ENCODE results near the gene CPSF6.
"Not testable (repeated sequence)": the region's sequence is repeated elsewhere in the genome, so short reads cannot be mapped to it uniquely, and the experiment has no call there.

The CPSF6 gene

GRCh38 chr12:69278814-69279782 lies 39.7 kb downstream of the CPSF6 start:
- Mint-ChIP-seq H3K36me3 (ENCODE audit: low read depth) (peaks cover 5% of the 10 kb centered on the region), H3K4me3 (no peak overlapping the region), H3K4me1 (ENCODE audit: low read depth) (peaks cover 32% of the 10 kb centered on the region), H3K27me3 (no peaks in the 10 kb centered on the region), H3K27ac (no peak overlapping the region), H3K9me3 (no peaks in the 10 kb centered on the region)

DNA sequence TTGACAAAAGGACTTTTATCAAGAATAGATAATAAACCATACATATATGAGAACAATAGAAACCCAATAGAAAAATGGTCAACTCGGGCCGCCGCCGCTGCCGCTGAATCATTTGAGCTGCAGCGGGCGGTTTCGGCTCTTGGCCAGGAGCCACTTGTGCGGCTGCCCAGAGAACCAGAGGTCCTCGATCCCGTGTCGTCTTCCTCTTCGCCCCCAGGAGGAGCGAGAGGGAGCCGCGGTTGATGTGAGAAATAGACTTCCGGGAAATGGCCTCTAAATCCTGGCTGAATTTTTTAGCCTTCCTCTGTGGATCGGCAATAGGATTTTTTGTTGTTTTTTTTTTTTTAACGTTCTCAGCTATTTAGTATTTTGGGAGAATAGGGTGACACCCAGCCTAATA lies 44.8 kb downstream of the CPSF6 start:
- no peaks in the 10 kb centered on the region for H3K36me3 Mint-ChIP-seq (ENCODE audit: low read depth)
- peaks cover 28% of the 10 kb centered on the region for H3K27me3 Mint-ChIP-seq
- peak overlapping the region; percentile 43 for H3K27ac Mint-ChIP-seq
- H3K4me3 Mint-ChIP-seq, result peak overlapping the region; percentile 61
- H3K9me3 Mint-ChIP-seq, result no peaks in the 10 kb centered on the region
- H3K4me1 Mint-ChIP-seq (ENCODE audit: low read depth), result peaks cover 25% of the 10 kb centered on the region

- peaks cover 30% of the 10 kb centered on the region for H3K4me1 Mint-ChIP-seq (ENCODE audit: low read depth)
- no peaks in the 10 kb centered on the region for H3K9me3 Mint-ChIP-seq
- H3K27ac Mint-ChIP-seq, result no peak overlapping the region
- H3K36me3 Mint-ChIP-seq (ENCODE audit: low read depth), result no peaks in the 10 kb centered on the region
- peaks cover 45% of the 10 kb centered on the region for H3K27me3 Mint-ChIP-seq
- no peak overlapping the region for H3K4me3 Mint-ChIP-seq
Observed at GRCh38 chr12:69287556-69287955, 48.2 kb downstream of the CPSF6 start.

GRCh38 chr12:69290545-69291277 lies 51.3 kb downstream of the CPSF6 start:
- Mint-ChIP-seq H3K27ac (no peak overlapping the region), H3K4me3 (no peak overlapping the region), H3K27me3 (peaks cover 41% of the 10 kb centered on the region)

GRCh38 chr12:69291278-69291593 lies 51.9 kb downstream of the CPSF6 start:
- H3K27ac Mint-ChIP-seq, result no peak overlapping the region
- no peaks in the 10 kb centered on the region for H3K9me3 Mint-ChIP-seq
- no peak overlapping the region for H3K4me3 Mint-ChIP-seq
- H3K36me3 Mint-ChIP-seq (ENCODE audit: low read depth), result no peaks in the 10 kb centered on the region
- H3K4me1 Mint-ChIP-seq (ENCODE audit: low read depth), result peaks cover 5% of the 10 kb centered on the region
- peaks cover 35% of the 10 kb centered on the region for H3K27me3 Mint-ChIP-seq

More at GRCh38 chr12:69290545-69291277, 51.3 kb downstream of the CPSF6 start:
- Mint-ChIP-seq H3K9me3 (no peaks in the 10 kb centered on the region), H3K4me1 (ENCODE audit: low read depth) (peaks cover 5% of the 10 kb centered on the region), H3K36me3 (ENCODE audit: low read depth) (no peaks in the 10 kb centered on the region)

- Mint-ChIP-seq H3K4me3 (no peak overlapping the region), H3K9me3 (peaks cover 5% of the 10 kb centered on the region), H3K27ac (no peak overlapping the region), H3K4me1 (ENCODE audit: low read depth) (no peaks in the 10 kb centered on the region), H3K36me3 (ENCODE audit: low read depth) (no peaks in the 10 kb centered on the region), H3K27me3 (peaks cover 7% of the 10 kb centered on the region)
Observed at GRCh38 chr12:69298133-69298532, 58.8 kb downstream of the CPSF6 start.

GRCh38 chr12:69298947-69299346 lies 59.6 kb downstream of the CPSF6 start:
- H3K9me3 Mint-ChIP-seq, result peaks cover 5% of the 10 kb centered on the region
- H3K27ac Mint-ChIP-seq, result no peak overlapping the region
- H3K4me3 Mint-ChIP-seq, result no peak overlapping the region
- H3K4me1 Mint-ChIP-seq (ENCODE audit: low read depth), result no peaks in the 10 kb centered on the region
- H3K27me3 Mint-ChIP-seq, result peaks cover 7% of the 10 kb centered on the region
- H3K36me3 Mint-ChIP-seq (ENCODE audit: low read depth), result no peaks in the 10 kb centered on the region

DNA sequence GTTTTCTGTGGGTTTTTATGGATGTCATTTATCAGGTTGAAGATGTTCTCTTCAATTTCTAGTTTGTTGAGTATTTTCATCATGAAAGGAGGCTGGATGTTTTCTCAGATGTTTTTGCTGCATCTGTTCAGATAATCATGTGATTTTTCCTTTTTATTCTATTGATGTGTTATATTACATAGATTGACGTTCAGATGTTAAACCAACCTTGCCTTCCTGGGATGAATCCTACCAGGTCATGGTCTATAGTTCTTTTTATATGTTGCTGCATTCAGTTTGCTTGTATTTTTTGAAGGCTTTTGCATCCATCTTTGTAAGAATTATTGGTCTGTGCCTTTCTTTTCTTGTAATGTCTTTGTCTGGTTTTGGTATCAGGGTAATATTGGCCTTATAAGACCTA lies 64.9 kb downstream of the CPSF6 start:
- H3K27ac Mint-ChIP-seq, result no peak overlapping the region
- peaks cover 2% of the 10 kb centered on the region for H3K27me3 Mint-ChIP-seq
- no peak overlapping the region for H3K4me3 Mint-ChIP-seq
- peaks cover 4% of the 10 kb centered on the region for H3K36me3 Mint-ChIP-seq (ENCODE audit: low read depth)
- no peaks in the 10 kb centered on the region for H3K4me1 Mint-ChIP-seq (ENCODE audit: low read depth)
- peaks cover 15% of the 10 kb centered on the region for H3K9me3 Mint-ChIP-seq

DNA sequence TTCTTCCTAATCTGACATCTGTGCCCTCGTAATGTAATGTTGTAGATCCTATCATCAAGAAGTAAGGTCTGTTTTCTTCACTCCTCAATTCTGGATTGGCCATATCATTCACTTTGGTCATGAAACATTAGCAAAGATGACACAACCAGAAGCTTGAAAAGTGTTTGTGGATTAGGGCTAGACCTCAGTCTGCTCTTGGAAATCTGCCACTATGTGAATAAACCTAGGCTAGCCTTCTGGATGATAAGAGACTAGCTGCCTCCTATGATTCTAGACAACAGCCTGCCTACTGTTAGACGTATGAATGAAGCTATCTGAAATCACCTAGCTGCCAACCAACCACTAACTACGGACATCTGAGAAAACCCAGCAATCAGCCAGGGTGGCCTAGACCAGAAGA lies 70.1 kb downstream of the CPSF6 start:
- H3K27ac Mint-ChIP-seq, result no peak overlapping the region
- peaks cover under 1% of the 10 kb centered on the region for H3K27me3 Mint-ChIP-seq
- H3K4me3 Mint-ChIP-seq, result no peak overlapping the region
- peaks cover 12% of the 10 kb centered on the region for H3K9me3 Mint-ChIP-seq
- H3K4me1 Mint-ChIP-seq (ENCODE audit: low read depth), result no peaks in the 10 kb centered on the region
- H3K36me3 Mint-ChIP-seq (ENCODE audit: low read depth), result peaks cover under 1% of the 10 kb centered on the region

- Mint-ChIP-seq H3K4me3 (no peak overlapping the region), H3K27me3 (no peaks in the 10 kb centered on the region), H3K4me1 (ENCODE audit: low read depth) (no peaks in the 10 kb centered on the region), H3K9me3 (peaks cover 12% of the 10 kb centered on the region), H3K27ac (no peak overlapping the region), H3K36me3 (ENCODE audit: low read depth) (no peaks in the 10 kb centered on the region)
Observed at GRCh38 chr12:69313209-69313608, 73.8 kb downstream of the CPSF6 start.

DNA sequence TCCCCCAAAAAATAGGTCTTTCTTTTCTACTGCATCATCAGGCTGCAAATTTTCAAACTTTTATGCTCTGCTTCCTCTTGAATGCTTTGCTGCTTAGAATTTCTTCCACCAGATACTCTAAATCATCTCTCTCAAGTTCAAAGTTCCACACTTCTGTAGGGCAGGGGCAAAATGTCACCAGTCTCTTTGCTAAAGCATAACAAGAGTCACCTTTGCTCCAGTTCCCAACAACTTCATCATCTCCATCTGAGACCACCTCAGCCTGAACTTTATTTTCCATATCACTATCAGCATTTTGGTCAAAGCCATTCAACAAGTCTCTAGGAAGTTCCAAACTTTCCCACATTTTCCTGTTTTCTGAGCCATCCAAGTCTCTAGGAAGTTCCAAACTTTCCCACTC lies 77.4 kb downstream of the CPSF6 start:
- H3K4me1 Mint-ChIP-seq (ENCODE audit: low read depth); H3K4me3 Mint-ChIP-seq; H3K36me3 Mint-ChIP-seq (ENCODE audit: low read depth); H3K27me3 Mint-ChIP-seq; H3K27ac Mint-ChIP-seq: not testable (repeated sequence)
- peaks cover 13% of the 10 kb centered on the region for H3K9me3 Mint-ChIP-seq

DNA sequence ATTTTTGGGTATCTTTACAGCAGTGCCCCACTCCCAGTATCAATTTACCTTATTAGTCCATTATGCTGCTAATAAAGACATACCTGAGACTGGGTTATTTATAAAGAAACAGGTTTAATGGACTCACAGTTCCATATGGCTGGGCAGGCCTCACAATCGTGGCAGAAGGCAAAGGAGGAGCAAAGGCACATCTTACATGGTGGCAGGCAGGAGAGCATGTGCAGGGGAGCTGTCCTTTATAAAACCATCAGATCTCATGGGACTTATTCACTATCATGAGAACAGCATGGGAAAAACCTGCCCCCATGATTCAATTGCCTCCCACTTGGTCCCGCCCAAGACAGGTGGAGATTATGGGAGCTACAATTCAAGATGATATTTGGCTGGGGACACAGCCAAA lies 77.9 kb downstream of the CPSF6 start:
- H3K36me3 Mint-ChIP-seq (ENCODE audit: low read depth); H3K4me3 Mint-ChIP-seq; H3K27ac Mint-ChIP-seq; H3K27me3 Mint-ChIP-seq; H3K4me1 Mint-ChIP-seq (ENCODE audit: low read depth): not testable (repeated sequence)
- H3K9me3 Mint-ChIP-seq, result peaks cover 13% of the 10 kb centered on the region

DNA sequence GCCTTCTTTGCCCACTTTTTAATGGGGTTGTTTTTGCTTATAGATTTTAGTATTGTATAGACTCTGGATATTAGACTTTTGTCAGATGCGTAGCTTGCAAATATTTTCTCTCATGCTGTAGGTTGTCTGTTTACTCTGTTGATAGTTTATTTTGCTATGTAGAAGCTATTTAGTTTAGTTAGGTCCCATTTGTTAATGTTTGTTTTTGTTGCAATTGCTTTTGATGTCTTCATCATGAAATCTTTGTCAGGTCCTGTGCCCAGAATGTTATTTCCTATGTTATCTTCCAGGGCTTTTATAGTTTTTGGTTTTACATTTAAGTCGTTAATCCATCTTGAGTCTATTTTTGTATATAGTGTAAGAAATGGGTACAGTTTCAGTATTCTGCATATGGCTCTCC lies 78.9 kb downstream of the CPSF6 start:
- Mint-ChIP-seq H3K9me3 (peaks cover 13% of the 10 kb centered on the region), H3K27me3 (peaks cover 9% of the 10 kb centered on the region), H3K27ac (no peak overlapping the region), H3K36me3 (ENCODE audit: low read depth) (no peaks in the 10 kb centered on the region), H3K4me3 (no peak overlapping the region), H3K4me1 (ENCODE audit: low read depth) (no peaks in the 10 kb centered on the region)

DNA sequence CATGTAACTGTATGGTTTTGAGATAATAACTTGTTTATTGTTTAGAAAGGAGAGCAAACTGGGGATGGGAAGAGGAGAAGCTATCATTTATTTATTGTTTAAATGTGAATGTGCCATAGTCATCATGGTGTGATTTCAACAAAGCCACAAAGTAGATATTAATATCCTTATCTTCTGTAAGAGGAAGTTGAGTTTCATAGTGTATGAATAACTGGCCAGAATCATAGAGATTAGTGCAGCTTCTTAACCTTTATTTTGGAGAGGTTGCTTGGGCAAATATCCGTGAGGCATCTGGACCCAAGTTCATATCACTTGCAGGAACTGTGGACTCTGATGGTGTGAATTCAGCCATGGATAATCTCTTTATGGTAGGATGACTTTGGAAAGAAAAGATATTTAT lies 82.0 kb downstream of the CPSF6 start:
- Mint-ChIP-seq H3K4me1 (ENCODE audit: low read depth) (peaks cover 9% of the 10 kb centered on the region), H3K9me3 (peaks cover 7% of the 10 kb centered on the region)

More for the DNA sequence above, 82.0 kb downstream of the CPSF6 start:
- Mint-ChIP-seq H3K36me3 (ENCODE audit: low read depth) (no peaks in the 10 kb centered on the region), H3K4me3 (no peak overlapping the region), H3K27me3 (peaks cover 9% of the 10 kb centered on the region), H3K27ac (no peak overlapping the region)
